NCI-H2171 (cell line): ENCODE results near the gene TNFRSF25.

Experiments
- DNase-seq: peaks from one replicate; lab custom pipeline; 2025; lab: John Stamatoyannopoulos, UW

TNFRSF25 gene

DNA sequence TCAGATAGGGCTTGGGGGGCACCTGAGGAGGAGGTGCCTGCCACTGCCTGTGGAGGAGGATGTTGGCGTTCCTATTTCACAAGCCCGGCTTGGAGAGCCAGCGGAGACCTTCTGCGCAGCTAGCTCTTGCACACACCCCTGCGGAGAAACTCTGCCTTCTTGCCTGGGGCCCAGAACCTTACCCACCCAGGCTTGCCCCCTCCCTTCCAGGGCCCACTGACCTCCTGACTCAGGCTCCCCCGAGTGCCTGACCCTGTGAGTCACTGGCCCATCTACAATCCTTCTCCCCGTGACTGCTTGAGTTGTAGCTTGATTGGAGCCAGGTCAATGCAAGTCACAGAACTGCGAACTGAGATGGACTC is 49.7 kb downstream of the TNFRSF25 start:
- no peak for DNase-seq

DNA sequence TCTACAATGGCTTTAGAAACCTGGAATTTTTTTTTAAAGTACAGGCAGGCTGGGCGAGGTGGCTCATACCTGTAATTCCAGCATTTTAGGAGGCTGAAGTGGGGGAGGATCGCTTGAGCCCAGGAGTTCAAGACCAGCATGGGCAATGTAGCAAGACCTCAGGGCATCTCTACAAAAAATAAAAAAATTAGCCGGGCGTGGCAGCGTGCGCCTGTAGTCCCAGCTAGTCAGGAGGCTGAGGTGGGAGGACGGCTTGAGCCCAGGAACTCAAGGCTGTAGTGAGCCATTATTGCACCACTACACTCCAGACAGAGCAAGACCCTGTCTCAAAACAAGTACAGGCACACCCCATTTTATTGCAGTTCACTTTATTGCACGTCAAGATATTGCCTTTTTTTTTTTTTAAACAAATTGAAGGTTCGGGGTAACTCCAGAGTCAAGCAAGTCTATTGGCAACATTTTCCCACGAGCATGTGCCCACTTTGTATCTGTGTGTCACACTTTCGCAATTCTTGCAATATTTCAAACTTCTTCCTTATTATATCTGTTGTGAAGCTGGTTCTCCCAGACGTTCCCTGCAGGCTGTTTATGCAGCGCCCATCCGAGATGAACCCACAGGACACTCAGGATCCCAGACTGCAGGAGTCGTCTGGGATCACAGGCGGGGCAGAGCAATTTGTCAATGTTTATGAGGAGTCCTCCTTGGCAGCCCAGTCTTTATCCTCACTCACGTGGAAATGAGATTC is 50.9 kb downstream of the TNFRSF25 start:
- no peak for DNase-seq

- peak; percentile 26 for DNase-seq
Observed at GRCh38 chr1:6414443-6414844, 51.5 kb downstream of the TNFRSF25 start.

GRCh38 chr1:6412896-6413295 is 53.1 kb downstream of the TNFRSF25 start:
- no peak for DNase-seq
